ENCODE measurements around the gene C20orf173. TPM values are rescaled to one million over a fixed set of nuclear protein-coding genes. Genes with fewer than 3 reads are reported as not detected.
"Not testable (repeated sequence)": the region's sequence is repeated elsewhere in the genome, so short reads cannot be mapped to it uniquely, and the experiment has no call there.

C20orf173 gene
- total RNA-seq, 1 donor from 2014 or later: not detected

DNA sequence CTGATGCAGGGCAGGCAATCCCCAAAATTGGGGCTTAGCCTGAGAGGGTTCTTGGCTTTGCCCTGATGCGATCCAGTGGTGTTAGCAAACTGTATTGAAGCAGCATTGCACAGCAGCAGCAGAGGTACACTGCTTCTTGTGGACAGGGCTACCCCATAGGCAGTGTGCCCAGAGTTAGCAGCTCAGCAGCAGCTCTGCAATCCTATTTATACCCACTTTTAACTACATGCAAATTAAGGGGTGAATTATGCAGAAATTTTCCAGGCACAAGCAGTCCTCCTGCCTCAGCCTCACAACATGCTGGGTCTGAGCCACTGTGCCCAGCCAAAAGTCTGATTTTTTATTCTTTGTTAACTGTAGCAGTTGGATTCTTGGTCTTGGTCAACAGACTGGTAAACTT is 3.8 kb downstream of the C20orf173 start:
- no peaks in the 10 kb centered on the region for H3K9me3 Mint-ChIP-seq (ENCODE audit: low read depth)
- H3K36me3 Mint-ChIP-seq (ENCODE audit: low read depth): no peaks in the 10 kb centered on the region
- no peaks in the 10 kb centered on the region for H3K27me3 Mint-ChIP-seq (ENCODE audit: low read depth)
- H3K27ac Mint-ChIP-seq (ENCODE audit: unreplicated experiment): no peak overlapping the region
- no peaks in the 10 kb centered on the region for H3K4me1 Mint-ChIP-seq (ENCODE audit: low read depth)
- TF ChIP-seq, protein P1, sequence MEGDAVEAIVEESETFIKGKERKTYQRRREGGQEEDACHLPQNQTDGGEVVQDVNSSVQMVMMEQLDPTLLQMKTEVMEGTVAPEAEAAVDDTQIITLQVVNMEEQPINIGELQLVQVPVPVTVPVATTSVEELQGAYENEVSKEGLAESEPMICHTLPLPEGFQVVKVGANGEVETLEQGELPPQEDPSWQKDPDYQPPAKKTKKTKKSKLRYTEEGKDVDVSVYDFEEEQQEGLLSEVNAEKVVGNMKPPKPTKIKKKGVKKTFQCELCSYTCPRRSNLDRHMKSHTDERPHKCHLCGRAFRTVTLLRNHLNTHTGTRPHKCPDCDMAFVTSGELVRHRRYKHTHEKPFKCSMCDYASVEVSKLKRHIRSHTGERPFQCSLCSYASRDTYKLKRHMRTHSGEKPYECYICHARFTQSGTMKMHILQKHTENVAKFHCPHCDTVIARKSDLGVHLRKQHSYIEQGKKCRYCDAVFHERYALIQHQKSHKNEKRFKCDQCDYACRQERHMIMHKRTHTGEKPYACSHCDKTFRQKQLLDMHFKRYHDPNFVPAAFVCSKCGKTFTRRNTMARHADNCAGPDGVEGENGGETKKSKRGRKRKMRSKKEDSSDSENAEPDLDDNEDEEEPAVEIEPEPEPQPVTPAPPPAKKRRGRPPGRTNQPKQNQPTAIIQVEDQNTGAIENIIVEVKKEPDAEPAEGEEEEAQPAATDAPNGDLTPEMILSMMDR (IDR thresholded peaks at IDR 0.05): no peak
- H3K4me3 Mint-ChIP-seq (ENCODE audit: unreplicated experiment): no peak overlapping the region
- no peak for DNase-seq (ENCODE audit: low spot score)

DNA sequence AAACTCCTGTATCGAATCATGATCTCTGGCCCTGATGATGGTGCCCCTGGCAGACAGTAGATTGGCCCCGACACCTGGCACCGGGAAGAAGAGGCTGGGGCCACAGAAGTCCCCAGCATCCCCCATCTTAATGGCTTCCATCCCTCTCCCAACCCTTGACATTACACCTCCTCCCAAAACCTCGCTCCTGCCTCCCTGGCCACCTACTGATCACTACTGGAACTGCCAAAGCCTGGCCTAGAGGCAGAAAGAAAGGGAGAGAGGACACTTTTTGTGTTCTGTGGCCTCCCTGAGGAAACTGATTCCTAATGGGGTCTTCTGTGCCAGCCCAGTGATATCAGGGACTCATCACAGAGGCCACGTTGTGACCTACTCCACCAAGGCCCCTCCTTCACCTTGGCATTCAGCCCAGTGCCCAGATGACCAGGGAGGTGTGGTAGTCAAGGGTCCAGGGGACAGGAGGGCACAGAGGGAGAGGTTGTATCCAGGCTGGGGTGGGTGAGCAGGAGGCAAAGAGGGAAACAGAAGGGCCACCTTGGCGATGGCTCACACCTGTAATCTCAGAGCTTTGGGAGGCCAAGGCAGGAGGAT is 6.1 kb downstream of the C20orf173 start:
- DNase-seq (ENCODE audit: low spot score): no peak
- no peaks in the 10 kb centered on the region for H3K4me1 Mint-ChIP-seq (ENCODE audit: low read depth)
- H3K4me3 Mint-ChIP-seq (ENCODE audit: unreplicated experiment): no peak overlapping the region
- H3K27me3 Mint-ChIP-seq (ENCODE audit: low read depth): no peaks in the 10 kb centered on the region
- no peak overlapping the region for H3K27ac Mint-ChIP-seq (ENCODE audit: unreplicated experiment)
- TF ChIP-seq, protein P1 (IDR thresholded peaks at IDR 0.05): peak; percentile 67
- no peaks in the 10 kb centered on the region for H3K9me3 Mint-ChIP-seq (ENCODE audit: low read depth)
- H3K36me3 Mint-ChIP-seq (ENCODE audit: low read depth): no peaks in the 10 kb centered on the region

DNA sequence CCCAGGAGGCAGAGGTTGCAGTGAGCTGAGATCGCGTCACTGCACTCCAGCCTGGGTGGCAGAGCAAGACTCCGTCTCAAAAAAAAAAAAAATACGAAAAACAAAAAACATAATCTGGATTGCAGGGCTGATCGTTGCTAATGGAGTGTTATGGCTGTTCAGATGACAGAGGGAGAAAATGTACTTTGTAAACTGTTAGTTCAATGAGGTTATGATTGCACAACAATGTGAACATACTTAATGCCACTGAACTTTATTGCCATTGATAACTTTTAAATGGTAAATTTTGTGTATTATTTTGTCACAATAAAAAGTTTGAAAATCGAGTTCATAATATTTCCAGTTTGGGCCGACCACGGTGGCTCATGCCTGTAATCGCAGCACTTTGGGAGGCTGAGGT is 10.5 kb downstream of the C20orf173 start:
- no peaks in the 10 kb centered on the region for H3K9me3 Mint-ChIP-seq (ENCODE audit: low read depth)
- H3K4me1 Mint-ChIP-seq (ENCODE audit: low read depth): peaks cover 8% of the 10 kb centered on the region
- H3K27ac Mint-ChIP-seq (ENCODE audit: unreplicated experiment): no peak overlapping the region
- DNase-seq (ENCODE audit: low spot score): no peak
- H3K27me3 Mint-ChIP-seq (ENCODE audit: low read depth): no peaks in the 10 kb centered on the region
- TF ChIP-seq, protein P1 (IDR thresholded peaks at IDR 0.05): no peak
- H3K36me3 Mint-ChIP-seq (ENCODE audit: low read depth): no peaks in the 10 kb centered on the region
- H3K4me3 Mint-ChIP-seq (ENCODE audit: unreplicated experiment): no peak overlapping the region

DNA sequence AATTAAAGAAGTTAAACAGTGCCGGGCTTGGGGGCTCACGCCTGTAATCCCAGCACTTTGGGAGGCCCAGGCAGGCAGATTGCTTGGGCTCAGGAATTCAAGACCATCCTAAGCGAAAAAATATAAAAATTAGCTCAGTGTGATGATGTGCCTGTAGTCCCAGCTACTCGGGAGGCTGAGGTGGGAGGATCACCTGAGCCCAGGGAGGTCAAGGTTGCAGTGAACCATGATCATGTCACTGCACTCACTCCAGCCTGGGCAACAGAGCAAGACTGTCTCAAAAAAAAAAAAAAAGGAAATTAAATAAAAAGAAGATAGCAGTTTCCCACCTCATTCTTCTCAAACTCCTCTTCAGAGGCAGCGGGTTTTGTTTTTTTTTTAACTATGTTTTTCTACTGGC is 11.7 kb downstream of the C20orf173 start:
- H3K36me3 Mint-ChIP-seq (ENCODE audit: low read depth); H3K9me3 Mint-ChIP-seq (ENCODE audit: low read depth); H3K4me3 Mint-ChIP-seq (ENCODE audit: unreplicated experiment); H3K4me1 Mint-ChIP-seq (ENCODE audit: low read depth); H3K27me3 Mint-ChIP-seq (ENCODE audit: low read depth); H3K27ac Mint-ChIP-seq (ENCODE audit: unreplicated experiment); DNase-seq (ENCODE audit: low spot score): not testable (repeated sequence)

DNA sequence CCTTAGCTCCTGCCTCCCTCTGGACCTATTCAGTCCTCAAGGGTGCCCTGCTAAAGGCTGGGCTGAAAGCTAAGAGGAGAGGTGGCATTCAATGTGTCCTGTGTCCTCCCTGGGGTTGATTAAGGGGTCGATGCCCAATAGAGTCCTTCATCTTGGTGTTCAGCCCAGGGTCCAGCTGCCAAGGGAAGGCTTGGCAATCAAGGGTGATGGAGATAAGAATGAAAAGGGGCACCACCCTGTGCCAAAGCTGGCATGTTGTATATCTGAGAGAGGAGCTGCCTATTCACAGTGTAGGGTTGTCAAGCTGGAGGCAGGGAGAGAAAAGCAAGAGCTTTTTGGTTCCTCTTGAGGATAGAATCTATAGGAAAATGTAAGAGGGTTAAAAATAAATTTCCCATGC is 12.3 kb downstream of the C20orf173 start:
- no peak for DNase-seq (ENCODE audit: low spot score)
- H3K36me3 Mint-ChIP-seq (ENCODE audit: low read depth): peaks cover under 1% of the 10 kb centered on the region
- H3K27me3 Mint-ChIP-seq (ENCODE audit: low read depth): no peaks in the 10 kb centered on the region
- H3K4me1 Mint-ChIP-seq (ENCODE audit: low read depth): peaks cover 8% of the 10 kb centered on the region
- TF ChIP-seq, protein P1 (IDR thresholded peaks at IDR 0.05): no peak
- H3K27ac Mint-ChIP-seq (ENCODE audit: unreplicated experiment): no peak overlapping the region
- H3K4me3 Mint-ChIP-seq (ENCODE audit: unreplicated experiment): no peak overlapping the region
- no peaks in the 10 kb centered on the region for H3K9me3 Mint-ChIP-seq (ENCODE audit: low read depth)

DNA sequence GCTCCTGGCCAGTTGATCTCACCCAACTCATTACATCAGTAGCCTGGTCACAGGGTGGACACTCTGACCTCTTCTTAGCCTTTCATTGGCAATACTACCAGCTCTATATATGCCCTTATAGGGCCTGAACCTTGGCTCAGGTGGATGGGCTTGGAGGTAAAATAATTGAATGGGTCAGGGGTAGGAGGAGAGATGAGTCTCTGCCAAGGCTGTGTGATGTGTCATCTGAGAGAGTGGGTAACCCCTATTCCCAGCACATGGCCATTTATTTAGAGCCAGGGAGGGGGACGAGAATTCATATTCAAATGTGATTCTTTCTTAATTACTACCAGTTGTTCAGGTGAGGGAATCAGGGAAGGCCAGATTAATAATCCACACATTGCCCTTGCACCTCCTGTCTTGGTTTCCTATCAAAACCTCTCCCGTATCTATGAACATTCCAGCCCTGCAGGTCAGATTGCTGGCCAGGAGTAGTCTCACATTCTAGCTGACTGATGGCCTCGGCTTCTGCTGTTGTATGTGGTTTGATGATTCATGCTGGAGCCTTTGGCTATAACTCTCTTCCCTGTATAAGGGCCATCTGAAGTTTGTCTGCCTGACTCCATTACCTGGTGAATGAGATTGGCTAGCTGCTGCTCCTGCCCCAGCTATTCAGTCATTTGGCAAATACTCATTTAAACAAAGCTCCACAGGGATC is 13.4 kb downstream of the C20orf173 start:
- Mint-ChIP-seq H3K9me3 (ENCODE audit: low read depth) (no peaks in the 10 kb centered on the region), H3K27me3 (ENCODE audit: low read depth) (no peaks in the 10 kb centered on the region), H3K4me1 (ENCODE audit: low read depth) (peaks cover 8% of the 10 kb centered on the region), H3K27ac (ENCODE audit: unreplicated experiment) (peak overlapping the region; percentile 33), H3K4me3 (ENCODE audit: unreplicated experiment) (no peak overlapping the region), H3K36me3 (ENCODE audit: low read depth) (peaks cover 5% of the 10 kb centered on the region)
- no peak for DNase-seq (ENCODE audit: low spot score)
- TF ChIP-seq, protein P1 (IDR thresholded peaks at IDR 0.05): no peak
